T-helper 17 cell (primary cell): ENCODE measurements around the gene MYO16. TPM values are rescaled to one million over a fixed set of nuclear protein-coding genes. Genes with fewer than 3 reads are reported as not detected.

Experiments used
- ATAC-seq: fragments of 150-1000 bp; cut with Tn5 transposase; 2 replicates; pipeline ENCODE4 v1.10.0; 2021; ENCODE audit warnings: mild to moderate bottlenecking, moderate library complexity
- DNase-seq, 3 donors: peaks; one replicate each; pipeline versions ENCODE4 v3.0.0 to v3.0.0-alpha.2; 2020 to 2021
- H3K9me3 ChIP-seq: one replicate; pipeline ENCODE4 v1.7.0; 2013; ENCODE audit warnings: low read length, mild to moderate bottlenecking; ENCODE audit not compliant: control insufficient read depth, poor library complexity, severe bottlenecking
- H3K27ac Mint-ChIP-seq: one replicate; pipeline ENCODE4 v1.8.0; 2022; ENCODE audit warnings: mild to moderate bottlenecking, moderate library complexity, mixed read lengths
- H3K27me3 Mint-ChIP-seq: one replicate; pipeline ENCODE4 v1.8.0; 2022; ENCODE audit warnings: mixed read lengths
- H3K36me3 Mint-ChIP-seq: one replicate; pipeline ENCODE4 v1.8.0; 2022; ENCODE audit warnings: low read depth, mixed read lengths
- H3K4me1 Mint-ChIP-seq: one replicate; pipeline ENCODE4 v1.8.0; 2022; ENCODE audit warnings: mild to moderate bottlenecking, mixed read lengths
- H3K4me3 Mint-ChIP-seq: one replicate; pipeline ENCODE4 v1.8.0; 2022; ENCODE audit warnings: mild to moderate bottlenecking, moderate library complexity, mixed read lengths
- total RNA-seq, 4 donors: library from RNA in 2 of 4; stranded (reverse) in 2 of 4; gene quantifications; one replicate each; pipeline ENCODE4 v1.2.3 and lab custom pipeline; 2022 to 2026

The MYO16 gene
- total RNA-seq, 2 donors from 2014 or later: 0.42 to 0.45 TPM

- Mint-ChIP-seq H3K36me3 (peaks cover 6% of the 10 kb centered on the region), H3K27me3 (peaks cover 30% of the 10 kb centered on the region), H3K27ac (no peak overlapping the region), H3K4me3 (no peak overlapping the region), H3K4me1 (peaks cover 2% of the 10 kb centered on the region)
- no peaks in the 10 kb centered on the region for H3K9me3 ChIP-seq
- DNase-seq: no peak
- ATAC-seq: no peak
Observed at GRCh38 chr13:108957369-108958012, 328.1 kb downstream of the MYO16 start.

GRCh38 chr13:108958013-108958376 lies 328.6 kb downstream of the MYO16 start:
- no peak overlapping the region for H3K27ac Mint-ChIP-seq
- peaks cover 2% of the 10 kb centered on the region for H3K4me1 Mint-ChIP-seq
- peaks cover 30% of the 10 kb centered on the region for H3K27me3 Mint-ChIP-seq
- H3K4me3 Mint-ChIP-seq: no peak overlapping the region
- no peak for DNase-seq
- no peaks in the 10 kb centered on the region for H3K9me3 ChIP-seq
- peaks cover 6% of the 10 kb centered on the region for H3K36me3 Mint-ChIP-seq
- ATAC-seq: no peak

GRCh38 chr13:108959234-108959633 lies 329.8 kb downstream of the MYO16 start:
- ATAC-seq (no peak), DNase-seq (no peak)
- Mint-ChIP-seq H3K4me1 (peaks cover 9% of the 10 kb centered on the region), H3K36me3 (peaks cover 6% of the 10 kb centered on the region), H3K4me3 (no peak overlapping the region), H3K27me3 (peaks cover 30% of the 10 kb centered on the region), H3K27ac (no peak overlapping the region)
- H3K9me3 ChIP-seq: no peaks in the 10 kb centered on the region

GRCh38 chr13:108960006-108960405 lies 330.6 kb downstream of the MYO16 start:
- no peak for DNase-seq
- H3K9me3 ChIP-seq: no peaks in the 10 kb centered on the region
- H3K27ac Mint-ChIP-seq: no peak overlapping the region
- ATAC-seq: no peak
- H3K4me3 Mint-ChIP-seq: no peak overlapping the region
- H3K4me1 Mint-ChIP-seq: peaks cover 9% of the 10 kb centered on the region
- peaks cover 27% of the 10 kb centered on the region for H3K27me3 Mint-ChIP-seq
- H3K36me3 Mint-ChIP-seq: peaks cover 6% of the 10 kb centered on the region

GRCh38 chr13:108961542-108962125 lies 332.2 kb downstream of the MYO16 start:
- H3K9me3 ChIP-seq: no peaks in the 10 kb centered on the region
- ATAC-seq: peak; percentile 84
- peaks cover 2% of the 10 kb centered on the region for H3K36me3 Mint-ChIP-seq
- no peak for DNase-seq
- peaks cover 11% of the 10 kb centered on the region for H3K27me3 Mint-ChIP-seq
- H3K4me1 Mint-ChIP-seq: peaks cover 9% of the 10 kb centered on the region
- H3K4me3 Mint-ChIP-seq: no peak overlapping the region
- H3K27ac Mint-ChIP-seq: no peak overlapping the region

GRCh38 chr13:108962654-108963053 lies 333.2 kb downstream of the MYO16 start:
- DNase-seq: no peak
- Mint-ChIP-seq H3K27ac (no peak overlapping the region), H3K27me3 (peaks cover 7% of the 10 kb centered on the region), H3K4me1 (peaks cover 9% of the 10 kb centered on the region), H3K4me3 (no peak overlapping the region), H3K36me3 (no peaks in the 10 kb centered on the region)
- H3K9me3 ChIP-seq: no peaks in the 10 kb centered on the region
- no peak for ATAC-seq

- no peak overlapping the region for H3K27ac Mint-ChIP-seq
- ATAC-seq: no peak
Observed at GRCh38 chr13:108963276-108963810, 333.9 kb downstream of the MYO16 start.

GRCh38 chr13:108963846-108964600 lies 334.6 kb downstream of the MYO16 start:
- H3K9me3 ChIP-seq: no peaks in the 10 kb centered on the region
- no peaks in the 10 kb centered on the region for H3K36me3 Mint-ChIP-seq
- ATAC-seq (no peak), DNase-seq (no peak)
- no peak overlapping the region for H3K27ac Mint-ChIP-seq
- H3K4me3 Mint-ChIP-seq: no peak overlapping the region
- peaks cover 4% of the 10 kb centered on the region for H3K27me3 Mint-ChIP-seq
- H3K4me1 Mint-ChIP-seq: peaks cover 10% of the 10 kb centered on the region

More at GRCh38 chr13:108963276-108963810, 333.9 kb downstream of the MYO16 start:
- no peak for DNase-seq
- no peaks in the 10 kb centered on the region for H3K36me3 Mint-ChIP-seq
- H3K27me3 Mint-ChIP-seq: peaks cover 7% of the 10 kb centered on the region
- H3K4me3 Mint-ChIP-seq: no peak overlapping the region
- H3K4me1 Mint-ChIP-seq: peaks cover 10% of the 10 kb centered on the region
- H3K9me3 ChIP-seq: no peaks in the 10 kb centered on the region

- no peaks in the 10 kb centered on the region for H3K27me3 Mint-ChIP-seq
Observed at GRCh38 chr13:108964606-108965005, 335.2 kb downstream of the MYO16 start.

GRCh38 chr13:108967371-108967770 lies 338.0 kb downstream of the MYO16 start:
- peaks cover under 1% of the 10 kb centered on the region for H3K27me3 Mint-ChIP-seq
- no peaks in the 10 kb centered on the region for H3K9me3 ChIP-seq
- DNase-seq (no peak), ATAC-seq (no peak)
- H3K4me3 Mint-ChIP-seq: no peak overlapping the region
- peaks cover 8% of the 10 kb centered on the region for H3K4me1 Mint-ChIP-seq
- no peak overlapping the region for H3K27ac Mint-ChIP-seq
- H3K36me3 Mint-ChIP-seq: no peaks in the 10 kb centered on the region

More at GRCh38 chr13:108964606-108965005, 335.2 kb downstream of the MYO16 start:
- no peaks in the 10 kb centered on the region for H3K36me3 Mint-ChIP-seq
- no peak overlapping the region for H3K4me3 Mint-ChIP-seq
- no peak for ATAC-seq
- H3K4me1 Mint-ChIP-seq: peaks cover 10% of the 10 kb centered on the region
- DNase-seq: no peak
- no peaks in the 10 kb centered on the region for H3K9me3 ChIP-seq
- H3K27ac Mint-ChIP-seq: no peak overlapping the region

- H3K27ac Mint-ChIP-seq: no peak overlapping the region
- no peaks in the 10 kb centered on the region for H3K36me3 Mint-ChIP-seq
- peaks cover 5% of the 10 kb centered on the region for H3K27me3 Mint-ChIP-seq
- H3K4me1 Mint-ChIP-seq: peaks cover 4% of the 10 kb centered on the region
- no peaks in the 10 kb centered on the region for H3K9me3 ChIP-seq
- ATAC-seq (no peak), DNase-seq (no peak)
- H3K4me3 Mint-ChIP-seq: no peak overlapping the region
Observed at GRCh38 chr13:108968566-108968965, 339.2 kb downstream of the MYO16 start.

GRCh38 chr13:108974686-108975085 lies 345.3 kb downstream of the MYO16 start:
- H3K4me1 Mint-ChIP-seq: no peaks in the 10 kb centered on the region
- peaks cover 3% of the 10 kb centered on the region for H3K36me3 Mint-ChIP-seq
- ATAC-seq: no peak
- no peaks in the 10 kb centered on the region for H3K9me3 ChIP-seq
- no peak overlapping the region for H3K4me3 Mint-ChIP-seq
- H3K27me3 Mint-ChIP-seq: peaks cover 32% of the 10 kb centered on the region
- no peak overlapping the region for H3K27ac Mint-ChIP-seq
- no peak for DNase-seq

- no peak for ATAC-seq
- H3K4me1 Mint-ChIP-seq: no peaks in the 10 kb centered on the region
- no peak for DNase-seq
- H3K4me3 Mint-ChIP-seq: no peak overlapping the region
- H3K27ac Mint-ChIP-seq: no peak overlapping the region
- peaks cover 3% of the 10 kb centered on the region for H3K36me3 Mint-ChIP-seq
- peaks cover 59% of the 10 kb centered on the region for H3K27me3 Mint-ChIP-seq
- H3K9me3 ChIP-seq: no peaks in the 10 kb centered on the region
Observed at GRCh38 chr13:108980237-108980636, 350.8 kb downstream of the MYO16 start.
